Ectodermal cell (in vitro differentiated cells): ENCODE measurements around the gene HPS4.

Source experiments
- H3K27ac ChIP-seq: 2 replicates; pipeline ENCODE4 v1.7.0; 2013; ENCODE audit warnings: mild to moderate bottlenecking, low read depth, low read length; ENCODE audit not compliant: insufficient read depth, poor library complexity, severe bottlenecking
- H3K27me3 ChIP-seq: 2 replicates; pipeline ENCODE4 v1.7.0; 2013; ENCODE audit warnings: mild to moderate bottlenecking, low read length; ENCODE audit not compliant: insufficient read depth, control insufficient read depth, poor library complexity, severe bottlenecking
- H3K36me3 ChIP-seq: one replicate; pipeline ENCODE4 v1.7.0; 2013; ENCODE audit warnings: low read length; ENCODE audit not compliant: control insufficient read depth, insufficient read depth
- H3K4me1 ChIP-seq: one replicate; pipeline ENCODE4 v1.7.0; 2013; ENCODE audit warnings: low read length; ENCODE audit not compliant: control insufficient read depth, insufficient read depth
- H3K4me3 ChIP-seq: 2 replicates; pipeline ENCODE4 v1.7.0; 2013; ENCODE audit warnings: low read depth, low read length, control low read depth; ENCODE audit not compliant: insufficient read depth
- H3K9me3 ChIP-seq: 2 replicates; pipeline ENCODE4 v1.7.0; 2013; ENCODE audit warnings: mild to moderate bottlenecking, low read length, moderate library complexity; ENCODE audit not compliant: control insufficient read depth
- WGBS, 2 experiments: methylation state at CpG; one replicate each; pipeline ENCODE4 v1.1.7; 2013; ENCODE audit warnings: missing lambda C conversion rate in 2 of 2; 5-methylcytosine and 5-hydroxymethylcytosine counted together

Gene HPS4

GRCh38 chr22:26457661-26458272 is 25.8 kb downstream of the HPS4 start:
- no peaks in the 10 kb centered on the region for H3K9me3 ChIP-seq
- H3K27me3 ChIP-seq, result no peaks in the 10 kb centered on the region
- H3K36me3 ChIP-seq, result peaks cover 28% of the 10 kb centered on the region
- H3K4me1 ChIP-seq, result peaks cover 6% of the 10 kb centered on the region
- no peak overlapping the region for H3K27ac ChIP-seq
- 96% methylated on average over 26 of the region's 26 CpGs for WGBS, 2 experiments
- H3K4me3 ChIP-seq, result no peak overlapping the region

GRCh38 chr22:26453812-26454500 is 29.6 kb downstream of the HPS4 start:
- Histone ChIP-seq H3K27me3 (no peaks in the 10 kb centered on the region), H3K9me3 (no peaks in the 10 kb centered on the region), H3K36me3 (peaks cover 32% of the 10 kb centered on the region), H3K4me3 (no peak overlapping the region), H3K27ac (no peak overlapping the region), H3K4me1 (no peaks in the 10 kb centered on the region)
- WGBS, 2 experiments, result 91 to 93% methylated on average over 5 of the region's 5 CpGs

GRCh38 chr22:26453216-26453615 is 30.4 kb downstream of the HPS4 start:
- 94 to 96% methylated on average over 9 of the region's 9 CpGs for WGBS, 2 experiments
- no peaks in the 10 kb centered on the region for H3K27me3 ChIP-seq
- H3K4me1 ChIP-seq, result no peaks in the 10 kb centered on the region
- peaks cover 29% of the 10 kb centered on the region for H3K36me3 ChIP-seq
- no peak overlapping the region for H3K4me3 ChIP-seq
- H3K27ac ChIP-seq, result no peak overlapping the region
- no peaks in the 10 kb centered on the region for H3K9me3 ChIP-seq

DNA sequence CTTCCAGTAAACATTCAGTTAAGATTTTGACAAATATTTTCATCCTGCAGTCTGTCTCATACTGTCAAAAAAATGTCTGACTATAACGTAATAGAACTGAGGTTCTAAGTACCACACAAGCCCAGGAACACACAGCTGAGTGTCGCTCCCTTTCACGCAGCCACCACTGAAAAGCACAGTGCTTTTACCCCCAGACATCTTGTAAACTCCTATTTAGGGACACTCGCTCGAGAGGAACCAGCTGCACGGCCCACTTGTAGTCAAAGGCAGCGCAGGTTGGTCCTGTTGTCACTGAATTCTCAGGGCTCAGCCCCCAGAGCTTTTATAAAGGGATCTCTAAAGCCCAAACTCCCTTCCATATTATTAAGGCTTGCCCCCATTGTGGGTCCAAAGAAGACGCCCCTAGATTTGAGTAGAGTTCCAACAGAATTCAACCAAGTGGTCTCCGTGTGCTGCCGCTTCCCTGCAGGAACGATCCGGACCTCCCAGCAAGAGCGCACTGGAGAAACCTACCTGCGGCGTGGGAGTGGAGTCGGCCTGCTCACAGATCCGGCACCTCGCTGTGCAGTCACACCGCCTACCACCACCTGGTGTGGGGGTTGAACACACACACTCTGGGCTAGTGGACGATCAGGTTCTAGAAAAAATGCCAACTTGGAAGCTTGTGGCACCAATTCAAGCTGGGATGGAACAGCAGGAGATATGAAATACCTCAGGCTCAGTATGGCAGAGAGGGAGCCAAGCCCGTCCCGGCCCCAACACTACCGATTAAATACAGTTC is 31.2 kb downstream of the HPS4 start:
- Histone ChIP-seq H3K4me3 (no peak overlapping the region), H3K36me3 (peaks cover 21% of the 10 kb centered on the region), H3K27ac (no peak overlapping the region), H3K27me3 (no peaks in the 10 kb centered on the region), H3K9me3 (no peaks in the 10 kb centered on the region), H3K4me1 (no peaks in the 10 kb centered on the region)
- 95 to 96% methylated on average over 23 of the region's 23 CpGs for WGBS, 2 experiments

DNA sequence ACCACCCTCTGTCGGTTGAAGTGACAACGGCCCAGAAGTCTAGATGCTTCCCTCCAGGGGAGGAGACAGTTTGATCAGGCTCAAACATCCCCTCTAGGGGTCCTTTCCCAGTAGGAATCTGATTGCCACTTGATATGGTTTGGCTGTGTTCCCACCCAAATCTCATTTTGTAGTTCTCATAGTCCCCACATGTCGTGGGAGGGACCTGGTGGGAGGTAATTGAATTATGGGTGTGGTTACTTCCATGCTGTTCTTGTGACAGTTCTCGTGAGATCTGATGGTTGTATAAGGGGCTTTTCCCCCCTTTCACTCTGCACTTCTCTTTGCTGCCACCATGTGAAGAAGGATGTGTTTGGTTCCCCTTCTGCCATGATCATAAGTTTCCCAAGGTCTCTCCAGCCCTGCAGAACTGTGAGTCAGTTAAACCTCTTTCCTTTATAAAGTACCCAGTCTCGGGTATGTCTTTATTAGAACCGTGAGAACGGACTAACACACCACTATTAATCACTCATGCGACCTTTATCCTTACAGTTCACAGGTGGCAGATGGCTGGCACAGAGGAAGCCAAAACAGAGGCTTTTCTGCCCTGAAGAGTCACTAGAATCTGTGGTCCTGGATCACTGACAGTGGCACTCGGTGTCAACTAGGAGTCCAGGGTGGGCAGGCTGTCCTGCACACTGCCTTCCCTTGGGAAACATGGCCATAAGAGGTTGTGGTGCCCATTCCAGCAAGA is 33.0 kb downstream of the HPS4 start:
- Histone ChIP-seq H3K4me3 (no peak overlapping the region), H3K4me1 (no peaks in the 10 kb centered on the region), H3K27ac (no peak overlapping the region), H3K9me3 (no peaks in the 10 kb centered on the region), H3K36me3 (peaks cover 15% of the 10 kb centered on the region), H3K27me3 (no peaks in the 10 kb centered on the region)
- WGBS, 2 experiments, result 92 to 94% methylated on average over 9 of the region's 9 CpGs

- WGBS, 2 experiments, result 93% methylated on average over 6 of the region's 6 CpGs
- H3K4me3 ChIP-seq, result no peak overlapping the region
- no peak overlapping the region for H3K27ac ChIP-seq
- peaks cover 15% of the 10 kb centered on the region for H3K36me3 ChIP-seq
- no peaks in the 10 kb centered on the region for H3K27me3 ChIP-seq
- no peaks in the 10 kb centered on the region for H3K4me1 ChIP-seq
- no peaks in the 10 kb centered on the region for H3K9me3 ChIP-seq
Observed at GRCh38 chr22:26448941-26449340, 34.6 kb downstream of the HPS4 start.

DNA sequence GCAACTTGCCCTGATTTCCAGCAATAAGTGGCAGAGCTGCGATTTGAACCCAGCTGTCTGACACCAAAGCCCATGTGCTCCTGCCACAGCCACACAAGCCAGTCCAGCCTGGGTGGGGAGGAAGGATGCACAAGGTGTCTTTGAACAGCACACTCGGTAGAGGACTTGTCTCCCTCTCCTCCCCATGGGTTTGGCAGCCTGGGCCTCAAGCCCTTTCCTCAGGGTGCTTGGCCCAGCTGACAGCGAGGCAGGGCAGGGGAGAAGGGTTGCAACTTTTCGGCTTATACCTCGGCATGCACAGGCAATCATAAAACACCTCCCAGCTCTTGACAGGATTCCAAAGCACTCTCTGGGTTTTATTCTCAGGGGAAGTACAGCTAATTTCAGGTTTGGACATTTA is 35.2 kb downstream of the HPS4 start:
- H3K4me3 ChIP-seq, result no peak overlapping the region
- 92% methylated on average over 5 of the region's 5 CpGs for WGBS, 2 experiments

DNA sequence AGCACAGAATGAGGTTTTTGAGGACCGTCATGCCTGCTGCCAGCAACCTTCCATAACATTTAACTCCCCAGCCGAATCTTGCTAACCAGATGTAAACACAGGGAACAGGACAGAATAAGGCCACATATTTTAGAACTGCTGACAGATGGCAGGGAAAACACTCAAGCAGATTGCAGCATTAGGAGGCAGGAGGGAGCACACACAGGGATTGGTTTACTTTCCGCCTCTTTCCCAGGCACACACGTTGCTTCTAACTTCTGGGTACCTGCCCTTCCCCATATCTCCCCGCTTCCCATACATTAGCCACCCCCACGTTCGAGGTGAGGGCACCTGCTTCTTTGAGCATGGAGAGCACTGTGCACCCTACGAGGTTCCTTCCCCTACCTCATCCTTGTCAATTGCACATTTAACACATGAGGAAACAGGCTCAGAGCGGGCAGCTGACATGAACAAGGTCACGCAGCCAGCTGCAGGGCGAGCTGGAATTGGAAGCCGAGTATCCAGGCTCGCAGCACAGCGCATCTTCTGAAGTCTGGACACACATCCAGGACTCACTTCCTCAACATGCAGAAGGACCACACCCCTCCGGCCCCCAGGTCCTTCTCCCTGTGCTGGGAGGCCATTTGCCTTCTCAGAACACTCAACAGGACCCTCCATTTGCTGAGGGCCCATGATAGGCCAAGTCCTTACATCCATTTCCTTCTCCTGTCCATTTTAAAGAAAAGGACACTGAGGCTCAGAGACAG is 35.8 kb downstream of the HPS4 start:
- Histone ChIP-seq H3K27ac (no peak overlapping the region), H3K4me3 (no peak overlapping the region)
- 85 to 86% methylated on average over 15 of the region's 15 CpGs for WGBS, 2 experiments

More for the DNA sequence above, 35.2 kb downstream of the HPS4 start:
- Histone ChIP-seq H3K27me3 (no peaks in the 10 kb centered on the region), H3K9me3 (no peaks in the 10 kb centered on the region), H3K27ac (no peak overlapping the region), H3K36me3 (peaks cover 9% of the 10 kb centered on the region), H3K4me1 (no peaks in the 10 kb centered on the region)

GRCh38 chr22:26446808-26447515 is 36.6 kb downstream of the HPS4 start:
- Histone ChIP-seq H3K27me3 (no peaks in the 10 kb centered on the region), H3K36me3 (no peaks in the 10 kb centered on the region), H3K4me1 (no peaks in the 10 kb centered on the region), H3K27ac (no peak overlapping the region), H3K4me3 (no peak overlapping the region), H3K9me3 (no peaks in the 10 kb centered on the region)
- WGBS, 2 experiments, result 95% methylated on average over 17 of the region's 17 CpGs

More for the DNA sequence above, 35.8 kb downstream of the HPS4 start:
- H3K9me3 ChIP-seq, result no peaks in the 10 kb centered on the region
- H3K27me3 ChIP-seq, result no peaks in the 10 kb centered on the region
- peaks cover 3% of the 10 kb centered on the region for H3K36me3 ChIP-seq
- no peaks in the 10 kb centered on the region for H3K4me1 ChIP-seq
